KMS-11 (cell line): ENCODE data around the gene PRPF31.

ENCODE experiments used
- H2AFZ ChIP-seq: fragments of 200-600 bp; sonication (generic); 2 replicates; pipeline ENCODE4 v1.6.1; 2016; ENCODE audit warnings: antibody characterized with exemption, mixed run types, low read depth
- H3K27ac ChIP-seq: fragments of 200-600 bp; sonication (generic); 2 replicates; pipeline ENCODE4 v1.6.1; 2016; ENCODE audit warnings: mild to moderate bottlenecking, mixed run types
- H3K27me3 ChIP-seq: fragments of 200-600 bp; sonication (generic); 2 replicates; pipeline ENCODE4 v1.6.1; 2017; ENCODE audit warnings: mild to moderate bottlenecking, low read depth, mixed run types, moderate library complexity; ENCODE audit not compliant: insufficient read depth
- H3K36me3 ChIP-seq: fragments of 200-600 bp; sonication (generic); 2 replicates; pipeline ENCODE4 v1.6.1; 2017; ENCODE audit warnings: mild to moderate bottlenecking, mixed run types; ENCODE audit not compliant: insufficient read depth
- H3K4me1 ChIP-seq: fragments of 200-600 bp; sonication (generic); 2 replicates; pipeline ENCODE4 v1.6.1; 2016; ENCODE audit warnings: mild to moderate bottlenecking, low read depth, mixed run types; ENCODE audit not compliant: poor library complexity, severe bottlenecking
- H3K4me2 ChIP-seq: fragments of 200-600 bp; sonication (generic); 2 replicates; pipeline ENCODE4 v1.7.0; 2016; ENCODE audit warnings: mild to moderate bottlenecking, mixed run types
- H3K4me3 ChIP-seq: fragments of 200-600 bp; sonication (generic); IDR thresholded peaks from 2 replicates; pipeline ENCODE4 v1.6.1; 2017; ENCODE audit warnings: low read depth, low read length, mixed read lengths; ENCODE audit not compliant: insufficient read depth
- H3K79me2 ChIP-seq: fragments of 200-600 bp; sonication (generic); 2 replicates; pipeline ENCODE4 v1.6.1; 2016; ENCODE audit warnings: low read depth, mixed run types; ENCODE audit not compliant: insufficient read depth
- H3K9ac ChIP-seq: fragments of 200-600 bp; sonication (generic); 2 replicates; pipeline ENCODE4 v1.6.1; 2016; ENCODE audit warnings: mild to moderate bottlenecking, mixed run types
- H4K20me1 ChIP-seq: fragments of 200-600 bp; sonication (generic); 2 replicates; pipeline ENCODE4 v1.6.1; 2016; ENCODE audit warnings: mild to moderate bottlenecking, mixed run types; ENCODE audit not compliant: insufficient read depth
- CTCF ChIP-seq: fragments of 200-600 bp; sonication (generic); conservative IDR thresholded peaks from 2 replicates; pipeline ENCODE4 v1.6.1; 2017; ENCODE audit warnings: low read depth, mild to moderate bottlenecking, antibody characterized with exemption, low read length, moderate library complexity, mixed read lengths

PRPF31 gene

GRCh38 chr19:54156953-54157352, 41.4 kb downstream of the PRPF31 start:
- Histone ChIP-seq H3K4me3 (no peak overlapping the region), H3K4me1 (peaks cover 31% of the 10 kb centered on the region), H2AFZ (no peak overlapping the region), H3K27me3 (no peaks in the 10 kb centered on the region), H3K4me2 (no peak overlapping the region), H4K20me1 (no peaks in the 10 kb centered on the region), H3K79me2 (peaks cover 13% of the 10 kb centered on the region; the same call in 1 of the 2 replicates), H3K9ac (no peak overlapping the region), H3K36me3 (0 out of 2 replicates have a peak, but pooled peaks cover 3% of the 10 kb centered on the region), H3K27ac (no peak overlapping the region)
- TF ChIP-seq CTCF: no peak

- Histone ChIP-seq H3K27ac (peak overlapping the region; percentile 57), H2AFZ (peak overlapping the region; percentile 32; the same call in 1 of the 2 replicates)
Measured at GRCh38 chr19:54158812-54159351, 43.3 kb downstream of the PRPF31 start.

GRCh38 chr19:54159352-54160181, 44.0 kb downstream of the PRPF31 start, which contains the start of gene LENG1:
LENG1 (minus strand) TSS chr19:54159721; CDS start chr19:54159695, 26 bp downstream.
- peaks cover 13% of the 10 kb centered on the region; the same call in 1 of the 2 replicates for H3K79me2 ChIP-seq
- no peak within 1 kb of the TSS for H3K4me3 ChIP-seq
- peak within 1 kb of the TSS; percentile 57 for H3K27ac ChIP-seq
- no peaks in the 10 kb centered on the region; the same call in 1 of the 2 replicates for H3K27me3 ChIP-seq
- TF ChIP-seq CTCF: 0 out of 2 replicates have a peak, but pooled peaks have one; percentile 37
- no peaks in the 10 kb centered on the region for H3K36me3 ChIP-seq
- H3K4me2 ChIP-seq: peak within 1 kb of the TSS; percentile 97
- no peaks in the 10 kb centered on the region for H4K20me1 ChIP-seq
- peak within 1 kb of the TSS; percentile 52 for H2AFZ ChIP-seq
- H3K4me1 ChIP-seq: peaks cover 32% of the 10 kb centered on the region
- peak within 1 kb of the TSS; percentile 65 for H3K9ac ChIP-seq

More at GRCh38 chr19:54158812-54159351, 43.3 kb downstream of the PRPF31 start:
- Histone ChIP-seq H3K36me3 (no peaks in the 10 kb centered on the region), H3K27me3 (no peaks in the 10 kb centered on the region; the same call in 1 of the 2 replicates), H4K20me1 (no peaks in the 10 kb centered on the region), H3K9ac (peak overlapping the region; percentile 28), H3K79me2 (peaks cover 13% of the 10 kb centered on the region; the same call in 1 of the 2 replicates), H3K4me1 (peaks cover 37% of the 10 kb centered on the region), H3K4me3 (no peak overlapping the region), H3K4me2 (peak overlapping the region; percentile 97)
- no peak for TF ChIP-seq CTCF

GRCh38 chr19:54160182-54160811, 44.7 kb downstream of the PRPF31 start:
- peak overlapping the region; percentile 65 for H3K9ac ChIP-seq
- peak overlapping the region; percentile 35 for H3K4me2 ChIP-seq
- peaks cover 6% of the 10 kb centered on the region for H3K27me3 ChIP-seq
- TF ChIP-seq CTCF: no peak
- no peaks in the 10 kb centered on the region for H4K20me1 ChIP-seq
- peaks cover 13% of the 10 kb centered on the region; the same call in 1 of the 2 replicates for H3K79me2 ChIP-seq
- H3K4me1 ChIP-seq: peaks cover 32% of the 10 kb centered on the region
- H3K27ac ChIP-seq: peak overlapping the region; percentile 55; the same call in 1 of the 2 replicates
- H3K36me3 ChIP-seq: no peaks in the 10 kb centered on the region
- H3K4me3 ChIP-seq: no peak overlapping the region
- peak overlapping the region; percentile 52 for H2AFZ ChIP-seq
